NCI-H2196 (cell line): Measurements from ENCODE around the gene MCRIP2.

ENCODE experiments used
- DNase-seq: peaks from one replicate; lab custom pipeline; 2025; ENCODE audit not compliant: unreplicated experiment; lab: John Stamatoyannopoulos, UW

The MCRIP2 gene

DNA sequence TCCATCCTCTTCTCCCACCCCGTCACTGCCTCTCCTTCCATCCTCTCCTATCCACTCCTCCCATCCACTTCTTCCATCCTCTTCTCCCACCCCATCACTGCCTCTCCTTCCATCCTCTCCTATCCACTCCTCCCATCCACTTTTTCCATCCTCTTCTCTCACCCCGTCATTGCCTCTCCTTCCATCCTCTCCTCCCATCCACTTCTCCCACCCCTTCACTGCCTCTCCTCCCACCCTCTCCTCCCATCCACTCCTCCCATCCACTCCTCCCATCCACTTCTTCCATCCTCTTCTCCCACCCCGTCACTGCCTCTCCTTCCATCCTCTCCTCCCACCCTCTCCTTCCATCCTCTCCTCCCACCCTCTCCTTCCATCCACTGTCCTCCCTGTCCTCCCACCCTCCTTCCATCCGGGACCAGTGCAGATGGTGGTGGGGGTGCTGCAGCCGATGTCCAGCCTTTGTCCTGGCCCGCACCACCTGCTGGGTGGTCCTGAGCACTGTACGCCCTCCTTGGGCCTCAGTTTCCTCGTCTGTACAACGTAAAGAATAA, 9.7 kb upstream of the MCRIP2 start:
- DNase-seq: no peak

DNA sequence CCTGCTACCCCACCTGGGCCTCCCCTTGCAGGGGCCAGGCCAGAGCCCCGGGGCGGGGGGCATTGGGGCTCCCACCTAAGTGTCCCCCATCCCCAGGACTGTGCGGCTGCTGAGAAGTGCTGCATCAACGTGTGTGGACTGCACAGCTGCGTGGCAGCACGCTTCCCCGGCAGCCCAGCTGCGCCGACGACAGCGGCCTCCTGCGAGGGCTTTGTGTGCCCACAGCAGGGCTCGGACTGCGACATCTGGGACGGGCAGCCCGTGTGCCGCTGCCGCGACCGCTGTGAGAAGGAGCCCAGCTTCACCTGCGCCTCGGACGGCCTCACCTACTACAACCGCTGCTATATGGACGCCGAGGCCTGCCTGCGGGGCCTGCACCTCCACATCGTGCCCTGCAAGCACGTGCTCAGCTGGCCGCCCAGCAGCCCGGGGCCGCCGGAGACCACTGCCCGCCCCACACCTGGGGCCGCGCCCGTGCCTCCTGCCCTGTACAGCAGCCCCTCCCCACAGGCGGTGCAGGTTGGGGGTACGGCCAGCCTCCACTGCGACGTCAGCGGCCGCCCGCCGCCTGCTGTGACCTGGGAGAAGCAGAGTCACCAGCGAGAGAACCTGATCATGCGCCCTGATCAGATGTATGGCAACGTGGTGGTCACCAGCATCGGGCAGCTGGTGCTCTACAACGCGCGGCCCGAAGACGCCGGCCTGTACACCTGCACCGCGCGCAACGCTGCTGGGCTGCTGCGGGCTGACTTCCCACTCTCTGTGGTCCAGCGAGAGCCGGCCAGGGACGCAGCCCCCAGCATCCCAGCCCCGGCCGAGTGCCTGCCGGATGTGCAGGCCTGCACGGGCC, 8.9 kb upstream of the MCRIP2 start:
- DNase-seq: no peak

DNA sequence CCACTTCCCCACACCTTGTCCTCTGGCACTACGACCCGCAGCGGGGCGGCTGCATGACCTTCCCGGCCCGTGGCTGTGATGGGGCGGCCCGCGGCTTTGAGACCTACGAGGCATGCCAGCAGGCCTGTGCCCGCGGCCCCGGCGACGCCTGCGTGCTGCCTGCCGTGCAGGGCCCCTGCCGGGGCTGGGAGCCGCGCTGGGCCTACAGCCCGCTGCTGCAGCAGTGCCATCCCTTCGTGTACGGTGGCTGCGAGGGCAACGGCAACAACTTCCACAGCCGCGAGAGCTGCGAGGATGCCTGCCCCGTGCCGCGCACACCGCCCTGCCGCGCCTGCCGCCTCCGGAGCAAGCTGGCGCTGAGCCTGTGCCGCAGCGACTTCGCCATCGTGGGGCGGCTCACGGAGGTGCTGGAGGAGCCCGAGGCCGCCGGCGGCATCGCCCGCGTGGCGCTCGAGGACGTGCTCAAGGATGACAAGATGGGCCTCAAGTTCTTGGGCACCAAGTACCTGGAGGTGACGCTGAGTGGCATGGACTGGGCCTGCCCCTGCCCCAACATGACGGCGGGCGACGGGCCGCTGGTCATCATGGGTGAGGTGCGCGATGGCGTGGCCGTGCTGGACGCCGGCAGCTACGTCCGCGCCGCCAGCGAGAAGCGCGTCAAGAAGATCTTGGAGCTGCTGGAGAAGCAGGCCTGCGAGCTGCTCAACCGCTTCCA, 8.1 kb upstream of the MCRIP2 start:
- no peak for DNase-seq

DNA sequence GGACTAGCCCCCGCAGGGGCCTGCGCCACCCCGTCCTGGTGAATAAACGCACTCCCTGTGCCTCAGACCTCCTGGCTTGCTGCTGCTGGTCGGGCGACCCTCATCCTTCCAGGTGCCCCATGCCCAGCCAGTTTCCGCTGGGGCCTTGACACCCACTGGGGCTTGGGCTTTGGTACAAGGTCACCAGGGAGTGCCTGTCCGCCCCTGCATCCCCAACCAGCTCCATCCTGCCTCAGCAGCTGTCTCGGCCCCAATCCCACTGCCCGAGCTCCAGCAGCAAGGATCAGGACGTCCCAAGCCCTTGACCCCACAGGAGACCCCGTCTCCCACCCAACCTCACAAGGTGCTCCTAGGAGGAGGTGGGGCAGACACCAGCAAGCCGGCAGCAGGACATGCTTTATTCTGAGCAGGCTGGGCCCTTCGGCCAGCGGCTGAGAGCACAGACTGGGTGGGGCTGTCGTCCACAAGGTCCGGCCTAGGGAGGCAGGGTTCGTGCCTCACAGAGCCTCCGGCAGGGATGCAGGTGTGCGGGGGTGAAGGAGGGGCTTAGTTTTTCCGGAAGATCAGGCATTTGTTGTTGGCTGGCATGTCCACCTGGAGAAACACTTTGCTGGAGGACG, 7.5 kb upstream of the MCRIP2 start:
- no peak for DNase-seq

DNA sequence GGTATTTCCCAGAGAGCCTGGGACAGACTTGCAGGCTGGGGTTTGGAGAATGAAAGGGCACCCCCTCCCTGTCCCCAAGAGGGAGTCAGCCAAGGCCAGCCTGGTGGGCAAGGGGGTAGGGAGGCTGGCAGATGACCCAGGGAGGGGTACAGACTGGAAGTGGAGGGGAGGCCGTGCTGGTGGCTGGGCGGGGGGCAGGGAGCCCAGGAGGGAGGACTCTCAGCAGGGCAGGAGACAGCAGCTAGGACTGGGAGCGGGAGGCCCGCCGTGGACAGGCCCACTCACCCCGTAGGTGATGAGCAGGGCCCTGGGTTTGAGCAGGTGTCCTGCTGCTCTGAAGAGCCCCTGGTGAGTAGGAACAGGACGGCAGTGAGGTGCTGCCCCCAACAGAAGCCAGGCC, 6.6 kb upstream of the MCRIP2 start:
- DNase-seq: no peak

DNA sequence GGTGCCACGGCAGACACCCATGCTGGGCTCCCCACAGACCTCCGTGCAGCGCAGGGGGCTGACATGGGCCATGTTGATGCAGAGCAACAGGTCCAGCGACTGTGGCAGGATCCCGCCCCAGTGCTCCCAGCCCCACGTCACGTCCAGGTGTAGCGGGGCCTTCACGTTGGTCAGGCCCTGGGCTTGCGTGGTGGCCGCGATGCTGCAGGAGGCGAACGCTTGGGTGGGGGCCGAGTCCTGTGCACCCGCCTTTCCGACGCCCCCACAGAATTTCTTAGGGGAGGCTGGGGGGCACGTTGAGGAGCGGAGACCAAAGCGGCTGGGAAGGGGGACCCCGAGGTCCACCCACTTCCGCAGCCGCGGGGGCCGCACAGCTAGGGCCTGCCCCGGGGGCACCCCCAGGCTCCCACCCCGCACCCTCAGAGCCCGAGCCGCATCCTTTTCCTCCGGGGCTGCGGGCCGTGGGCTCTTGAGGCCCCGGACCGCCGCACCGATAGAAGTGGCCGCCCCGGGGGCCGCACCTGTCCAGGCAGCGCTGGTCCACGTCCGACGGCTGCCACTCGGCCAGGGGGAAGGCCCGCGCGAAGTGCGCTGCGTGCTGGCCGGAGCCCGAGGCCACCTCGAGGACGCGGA, 5.9 kb upstream of the MCRIP2 start:
- no peak for DNase-seq

DNA sequence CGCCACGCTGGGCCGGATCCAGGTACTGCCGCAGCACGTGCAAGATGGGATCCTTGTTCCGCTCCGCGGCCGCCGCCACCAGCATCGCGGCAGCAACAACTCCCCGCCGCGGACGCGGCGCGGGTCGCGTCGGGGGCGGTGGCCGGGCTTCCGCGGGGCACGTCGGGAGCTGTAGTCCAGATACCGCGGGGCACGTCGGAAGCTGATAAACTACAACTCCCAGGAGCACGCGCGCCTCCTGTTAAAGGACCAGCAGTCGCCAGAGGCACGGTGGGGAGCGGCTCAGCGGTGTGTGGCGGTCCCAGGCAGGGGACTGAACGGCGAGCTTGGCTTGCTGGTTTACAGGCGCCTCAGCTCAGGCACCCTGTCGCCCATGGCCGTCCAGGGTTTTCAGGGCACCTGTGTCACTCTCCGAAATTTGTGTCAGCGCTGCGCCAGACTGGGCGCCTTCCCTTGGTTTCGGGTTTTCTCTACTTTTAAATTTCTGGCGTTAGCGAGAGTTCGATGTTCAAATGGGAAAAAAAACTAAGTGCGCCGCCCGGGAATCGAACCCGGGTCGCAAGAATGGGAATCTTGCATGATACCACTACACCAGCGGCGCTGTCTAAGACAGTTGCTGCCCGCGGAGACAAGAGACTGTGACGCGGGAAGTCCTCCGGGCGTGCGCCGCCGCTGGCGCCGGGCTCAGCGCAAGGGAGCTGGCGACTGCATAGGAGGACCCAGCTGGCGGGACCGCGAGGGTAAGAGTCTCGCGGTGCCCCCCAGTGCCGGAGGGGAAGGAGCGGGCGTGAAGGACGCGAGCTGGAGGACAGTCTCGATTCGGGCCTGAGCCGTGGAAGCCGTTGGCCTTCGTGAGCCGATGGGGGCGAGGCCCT, 5.2 kb upstream of the MCRIP2 start, which contains the start of gene METTL26:
Gene METTL26 (minus strand): TSS at position 100 of the 875 bp plus-strand sequence. CDS start 15 bp downstream, at position 85.
- peak; percentile 94 for DNase-seq

DNA sequence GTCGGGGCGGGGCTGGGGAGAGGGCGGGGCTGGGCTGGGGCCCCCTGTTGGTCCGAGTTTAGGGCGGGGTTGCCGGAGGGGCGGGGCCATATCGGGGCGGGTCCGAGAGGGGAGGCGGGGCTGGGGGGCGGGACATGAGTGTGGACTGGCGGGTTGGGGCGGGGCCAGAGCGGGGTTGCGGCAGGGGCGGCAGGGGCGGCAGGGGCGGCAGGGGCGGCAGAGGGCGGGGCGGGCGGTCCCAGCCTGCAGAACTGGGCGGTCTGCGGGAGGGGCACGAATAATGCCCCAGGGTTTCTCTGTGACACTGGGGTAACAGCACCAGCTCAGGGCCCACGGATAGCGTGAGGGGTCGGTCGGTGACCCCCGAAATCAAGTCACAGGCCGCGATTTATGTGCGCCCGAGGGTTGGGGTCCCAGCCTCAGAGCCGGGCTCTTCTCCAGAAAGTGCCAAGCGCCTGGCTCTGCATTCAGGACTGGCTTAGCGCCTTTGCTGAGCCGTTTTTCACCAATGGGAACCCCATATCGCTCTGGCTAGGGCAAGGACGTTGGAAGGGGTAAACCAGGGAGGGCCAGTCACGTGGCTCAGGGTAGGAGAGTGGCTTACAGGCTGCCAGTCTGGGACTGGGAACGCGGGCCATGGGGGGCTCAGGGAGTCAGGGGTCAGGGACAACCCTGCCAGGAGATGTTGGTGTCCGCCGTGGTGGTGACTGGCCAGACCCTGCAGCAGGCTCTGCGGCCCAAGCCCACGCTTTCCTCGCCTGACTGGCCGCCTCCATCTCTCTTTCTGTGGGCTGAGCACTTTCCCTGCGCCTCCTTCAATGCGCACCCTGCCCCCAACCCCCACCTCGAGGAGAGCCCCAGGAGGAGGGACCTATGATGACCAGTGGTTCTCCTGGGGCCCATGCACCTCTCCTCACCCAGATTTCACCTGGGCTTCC, 4.3 kb upstream of the MCRIP2 start:
- peak; percentile 88 for DNase-seq

DNA sequence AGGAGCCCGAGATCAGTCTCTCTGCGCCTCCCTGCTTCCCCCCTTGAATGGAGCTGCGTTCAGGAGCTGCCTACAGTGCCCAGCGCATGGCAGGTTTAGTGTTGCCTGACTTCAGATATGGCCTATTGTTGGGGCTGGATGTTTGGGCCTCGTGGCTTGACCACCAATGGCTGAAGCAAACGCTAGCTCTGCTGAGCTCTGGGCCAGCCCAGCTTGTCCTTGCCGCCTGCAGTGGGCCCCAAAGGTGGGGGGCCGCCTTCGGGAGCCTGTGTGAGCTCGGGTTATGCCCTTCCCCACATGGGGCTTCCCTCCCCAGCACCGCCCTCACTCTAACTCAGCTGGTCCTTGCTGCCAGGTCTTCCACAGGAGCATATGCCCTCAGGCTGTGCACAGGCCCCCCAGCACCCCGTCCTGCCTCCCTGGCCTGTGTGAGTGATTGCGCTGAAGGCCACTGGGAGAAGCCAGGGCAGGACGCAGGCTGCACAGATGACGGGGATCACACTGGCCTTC, 3.5 kb upstream of the MCRIP2 start:
- no peak for DNase-seq

DNA sequence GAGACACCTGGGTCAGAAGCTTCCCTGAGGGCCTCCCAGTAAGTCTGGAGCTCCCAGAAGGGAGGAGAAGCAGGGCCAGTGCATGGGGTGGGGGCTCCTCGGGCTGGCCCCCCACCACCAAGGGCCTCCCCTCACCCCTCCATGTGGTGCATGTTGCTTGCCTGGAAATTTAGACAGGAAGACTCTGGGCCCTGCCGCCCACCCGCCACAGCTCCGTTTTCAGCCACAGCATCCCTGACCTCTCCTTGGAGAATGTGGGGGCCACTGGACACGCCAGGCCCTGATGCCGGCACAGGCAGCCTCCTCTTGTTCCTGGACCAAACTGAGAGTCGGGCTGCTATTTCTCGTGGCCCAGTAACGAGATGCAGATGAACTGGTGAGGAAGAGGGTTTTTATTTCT, 2.8 kb upstream of the MCRIP2 start:
- DNase-seq: no peak

DNA sequence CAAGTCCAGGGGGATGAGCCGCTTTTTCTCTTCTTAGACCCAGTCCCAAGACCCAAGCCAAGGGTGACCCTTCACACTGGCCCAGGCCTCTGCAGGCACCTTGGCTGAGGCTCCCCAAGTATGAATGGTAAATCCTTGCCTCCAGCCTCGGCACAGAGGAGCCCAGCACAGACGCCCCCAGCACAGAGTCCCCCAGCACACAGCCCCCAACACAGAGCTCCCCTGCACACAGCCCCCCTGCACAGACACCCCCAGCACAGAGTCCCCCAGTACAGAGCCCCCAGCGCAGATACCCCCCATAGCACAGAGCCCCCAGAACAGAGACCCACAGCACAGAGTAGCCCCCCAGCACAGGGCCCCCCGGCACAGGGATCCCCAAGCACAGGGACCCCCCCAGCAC, 1.0 kb upstream of the MCRIP2 start:
- no peak for DNase-seq

DNA sequence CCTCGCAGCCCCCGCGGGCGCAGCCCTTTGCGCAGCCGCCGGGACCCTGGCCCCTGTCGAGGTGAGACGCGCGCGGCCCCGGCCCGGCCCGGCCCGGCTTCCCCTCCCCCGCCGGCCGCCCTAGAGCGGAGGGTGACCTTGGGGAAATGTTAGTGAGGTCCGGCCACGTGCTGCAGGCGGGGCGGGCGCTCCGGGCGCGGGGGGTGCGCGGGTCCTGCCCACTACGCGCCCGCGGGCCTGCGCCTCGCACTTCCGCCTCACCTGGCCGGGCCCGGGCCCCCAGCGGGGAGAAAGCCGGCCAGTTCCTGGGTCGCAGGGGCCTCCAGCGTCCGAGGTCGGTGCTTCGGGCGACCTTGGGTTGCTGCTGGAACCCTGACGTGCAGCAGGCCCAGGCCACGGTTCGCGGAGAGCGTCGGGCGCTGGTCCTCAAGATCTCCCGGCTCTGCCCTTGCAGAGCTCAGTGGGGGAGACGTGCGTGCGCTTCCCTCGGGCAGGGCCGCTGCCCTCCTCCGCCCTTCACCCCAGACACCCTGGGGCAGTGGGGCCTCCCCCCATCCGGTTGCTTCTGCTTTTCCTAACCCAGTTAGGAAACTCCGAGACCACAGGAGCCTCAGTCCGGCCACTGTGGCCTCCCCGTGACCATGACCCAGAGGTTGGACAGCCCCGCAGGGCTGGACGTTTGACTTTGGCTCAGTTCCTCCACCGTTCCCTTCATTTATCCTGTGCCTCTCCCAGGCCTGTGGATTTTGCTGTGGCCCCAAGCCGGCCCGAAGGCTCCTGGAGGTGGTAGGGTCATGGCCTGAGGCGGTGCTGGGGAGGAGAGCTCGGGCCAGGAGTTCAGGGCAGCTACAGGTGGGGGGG, 791 bp downstream of the MCRIP2 start:
- peak; percentile 57 for DNase-seq

DNA sequence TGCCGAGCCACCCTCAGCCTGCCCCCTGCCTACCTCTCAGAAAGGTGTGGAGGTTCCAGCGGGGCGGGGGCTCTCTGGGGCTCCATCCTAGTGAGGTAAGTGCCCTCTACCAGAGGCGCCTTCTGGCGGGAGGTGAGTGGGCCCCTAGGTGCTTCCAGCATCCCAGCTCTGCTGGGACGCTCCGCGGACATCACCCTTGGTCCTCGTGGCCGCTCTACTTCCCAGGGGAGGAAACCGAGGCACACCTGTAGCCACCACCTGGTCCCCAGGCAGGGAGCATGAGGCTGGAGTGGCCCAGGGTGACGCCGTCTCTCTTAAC, 1.4 kb downstream of the MCRIP2 start:
- no peak for DNase-seq

DNA sequence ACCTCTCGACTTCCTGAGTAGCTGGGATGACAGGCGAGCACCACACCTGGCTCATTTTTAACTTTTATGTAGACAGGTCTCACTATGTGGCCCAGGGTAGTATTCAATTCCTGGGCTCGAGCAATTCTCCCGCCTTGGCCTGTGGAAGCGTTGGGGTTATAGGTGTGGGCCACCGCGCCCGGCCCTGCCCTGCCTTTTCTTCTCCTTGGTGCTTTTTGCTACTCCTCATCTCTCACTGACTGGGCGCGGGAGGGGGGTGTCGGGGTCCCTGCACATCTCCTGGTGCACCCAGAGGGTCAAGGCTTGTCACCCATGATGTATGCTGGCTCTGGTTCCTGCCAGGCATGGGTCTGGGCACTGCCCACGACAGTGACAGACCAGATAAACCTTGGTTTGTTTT, 2.9 kb downstream of the MCRIP2 start:
- DNase-seq: no peak

DNA sequence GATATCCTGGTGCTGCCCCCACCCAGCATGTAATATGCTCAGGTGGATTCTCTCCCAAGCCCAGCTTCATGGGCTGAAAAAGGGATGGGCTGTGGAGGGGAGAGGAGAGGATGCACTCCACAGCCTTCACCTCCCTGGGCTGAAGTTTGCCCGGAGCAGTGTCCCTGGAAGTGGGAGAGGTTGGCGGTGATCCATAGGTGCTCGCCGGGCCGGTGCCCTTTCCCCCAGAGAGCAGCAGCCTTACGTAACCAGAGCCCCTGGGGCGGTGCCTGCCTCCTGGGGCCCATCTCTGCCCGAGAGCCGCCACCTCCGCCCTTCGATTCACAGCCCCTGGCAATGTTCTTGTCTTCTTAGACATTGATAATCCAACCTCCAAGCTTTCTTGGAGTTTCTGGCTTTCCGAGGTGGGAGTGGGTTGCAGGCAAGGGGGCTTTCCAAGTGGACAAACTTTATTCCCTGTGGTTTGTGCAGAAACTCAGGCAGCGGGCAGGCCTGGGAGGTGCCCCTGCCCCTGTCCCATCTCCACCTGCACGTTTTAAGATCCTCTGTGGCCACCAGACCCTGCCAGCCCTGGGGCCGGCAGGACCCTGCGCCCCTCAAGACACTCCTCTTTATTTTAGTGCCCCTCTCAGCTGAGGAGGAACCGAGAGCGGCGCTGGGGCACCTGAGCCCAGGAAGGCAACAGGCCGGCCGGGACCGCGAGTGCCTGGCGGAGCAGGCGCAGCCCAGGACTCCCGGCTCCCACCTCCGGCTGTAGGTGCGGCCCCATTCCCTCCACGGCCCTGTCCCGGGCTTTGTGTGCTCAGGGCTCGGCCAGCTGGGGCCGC, 4.4 kb downstream of the MCRIP2 start:
- DNase-seq: no peak

DNA sequence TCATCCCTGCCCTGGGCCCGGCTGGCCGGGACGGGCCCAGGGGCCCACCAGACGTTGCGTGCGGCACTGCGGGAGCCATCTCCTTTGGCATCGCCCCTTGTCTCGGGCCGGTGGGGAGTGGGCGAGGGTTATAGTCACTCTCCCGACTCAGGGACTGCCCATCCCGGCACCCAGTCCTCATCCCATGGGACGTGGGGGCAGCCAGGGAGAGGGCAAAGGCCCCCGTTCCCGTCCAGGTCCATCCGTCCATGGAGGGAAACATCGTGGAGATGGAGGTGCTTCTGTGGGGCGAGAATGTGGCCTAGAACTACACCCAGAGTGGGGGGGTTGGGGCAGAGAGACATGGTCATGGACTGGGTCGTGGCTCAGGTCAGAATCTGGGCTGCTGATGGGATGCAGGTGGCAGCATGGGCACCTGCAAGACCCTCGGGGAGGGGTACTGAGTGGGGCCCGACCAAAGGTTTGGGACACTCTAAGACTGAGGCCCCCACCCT, 5.1 kb downstream of the MCRIP2 start:
- no peak for DNase-seq
